Upper lobe of right lung (tissue), 1 donor: ENCODE data around the gene YY1AP1. TPM values are rescaled to one million over a fixed set of nuclear protein-coding genes. Genes with fewer than 3 reads are reported as not detected.
"Not testable (repeated sequence)": the region's sequence is repeated elsewhere in the genome, so short reads cannot be mapped to it uniquely, and the experiment has no call there.

ENCODE experiments used
- ATAC-seq: fragments of 200-7000 bp; cut with Tn5 transposase; one replicate; pipeline ENCODE4 v1.9.1; 2020; ENCODE audit warnings: mild to moderate bottlenecking, moderate library complexity
- DNase-seq: peaks from one replicate; pipeline ENCODE4 v3.0.0-alpha.2; 2020
- H3K27ac ChIP-seq: fragments of 200-600 bp; one replicate; pipeline ENCODE4 v1.8.0; 2022
- H3K27me3 ChIP-seq: fragments of 200-600 bp; one replicate; pipeline ENCODE4 v1.8.0; 2022; ENCODE audit warnings: mild to moderate bottlenecking
- H3K36me3 ChIP-seq: fragments of 200-600 bp; one replicate; pipeline ENCODE4 v1.8.0; 2022
- H3K4me1 ChIP-seq: fragments of 200-600 bp; one replicate; pipeline ENCODE4 v1.8.0; 2022
- H3K4me3 ChIP-seq: fragments of 200-600 bp; one replicate; pipeline ENCODE4 v1.8.0; 2022; ENCODE audit warnings: mild to moderate bottlenecking
- H3K9me3 ChIP-seq: fragments of 200-600 bp; one replicate; pipeline ENCODE4 v1.8.0; 2022
- CTCF ChIP-seq: fragments of 200-600 bp; IDR thresholded peaks from one replicate; pipeline ENCODE4 v1.8.0; 2022; ENCODE audit warnings: antibody characterized with exemption
- intact Hi-C: fragments of 100-400 bp; cut with DNase I; formaldehyde crosslinking; loops from one replicate; pipeline ENCODE4 v1.11.0; 2022
- total RNA-seq: library from RNA; stranded (reverse); fragmentation: NEBNext Ultra II Directional; extraction: Animal tissue kit (Norgen Biotek cat#: 25700); gene quantifications from one replicate; pipeline ENCODE4 v1.2.1, GENCODE V29; 2021
- donor health status: DM: no; HTN: yes; CAD: no; lungs with severe emphysema.

The YY1AP1 gene
- total RNA-seq, 1 donor from 2014 or later, result 69.0 TPM

- no peak for ATAC-seq
- TF ChIP-seq CTCF, result no peak
- H3K4me3 ChIP-seq, result no peak overlapping the region
- intact Hi-C loops, result no loop called here
- peaks cover 28% of the 10 kb centered on the region for H3K36me3 ChIP-seq
- no peak overlapping the region for H3K27ac ChIP-seq
- DNase-seq, result no peak
- no peaks in the 10 kb centered on the region for H3K4me1 ChIP-seq
- no peaks in the 10 kb centered on the region for H3K27me3 ChIP-seq
- no peaks in the 10 kb centered on the region for H3K9me3 ChIP-seq
Measured at GRCh38 chr1:155717041-155717440, 28.5 kb upstream of the YY1AP1 start.

GRCh38 chr1:155715777-155716176 lies 27.2 kb upstream of the YY1AP1 start:
- no peak for TF ChIP-seq CTCF
- peaks cover 20% of the 10 kb centered on the region for H3K36me3 ChIP-seq
- intact Hi-C loops, result no loop called here
- no peaks in the 10 kb centered on the region for H3K27me3 ChIP-seq
- no peak overlapping the region for H3K4me3 ChIP-seq
- H3K4me1 ChIP-seq, result no peaks in the 10 kb centered on the region
- ATAC-seq, result no peak
- DNase-seq, result no peak
- no peak overlapping the region for H3K27ac ChIP-seq
- no peaks in the 10 kb centered on the region for H3K9me3 ChIP-seq

- H3K9me3 ChIP-seq, ATAC-seq, H3K27me3 ChIP-seq, H3K4me1 ChIP-seq, DNase-seq, intact Hi-C loops, H3K4me3 ChIP-seq, H3K27ac ChIP-seq: not testable (repeated sequence)
- H3K36me3 ChIP-seq, result peaks cover 23% of the 10 kb centered on the region
Measured at GRCh38 chr1:155715056-155715455, 26.5 kb upstream of the YY1AP1 start.

- Histone ChIP-seq H3K9me3 (no peaks in the 10 kb centered on the region), H3K4me3 (no peak overlapping the region), H3K36me3 (peaks cover 25% of the 10 kb centered on the region), H3K27me3 (no peaks in the 10 kb centered on the region), H3K27ac (no peak overlapping the region), H3K4me1 (no peaks in the 10 kb centered on the region)
- intact Hi-C loops, result no loop called here
- no peak for TF ChIP-seq CTCF
- DNase-seq (no peak), ATAC-seq (no peak)
Measured at GRCh38 chr1:155713075-155713474, 24.5 kb upstream of the YY1AP1 start.

- H3K9me3 ChIP-seq, DNase-seq, ATAC-seq, H3K27me3 ChIP-seq, H3K27ac ChIP-seq, H3K4me1 ChIP-seq, intact Hi-C loops, H3K4me3 ChIP-seq: not testable (repeated sequence)
- peaks cover 25% of the 10 kb centered on the region for H3K36me3 ChIP-seq
Measured at GRCh38 chr1:155712636-155713035, 24.1 kb upstream of the YY1AP1 start.

- peaks cover 25% of the 10 kb centered on the region for H3K36me3 ChIP-seq
- ATAC-seq, H3K4me1 ChIP-seq, H3K27me3 ChIP-seq, DNase-seq, intact Hi-C loops, H3K4me3 ChIP-seq, H3K9me3 ChIP-seq, H3K27ac ChIP-seq: not testable (repeated sequence)
Measured at GRCh38 chr1:155711457-155711856, 22.9 kb upstream of the YY1AP1 start.

- no peaks in the 10 kb centered on the region for H3K27me3 ChIP-seq
- TF ChIP-seq CTCF, result no peak
- H3K36me3 ChIP-seq, result peaks cover 12% of the 10 kb centered on the region
- ATAC-seq, result no peak
- no peak overlapping the region for H3K4me3 ChIP-seq
- no peak overlapping the region for H3K27ac ChIP-seq
- no peaks in the 10 kb centered on the region for H3K9me3 ChIP-seq
- H3K4me1 ChIP-seq, result no peaks in the 10 kb centered on the region
- DNase-seq, result no peak
- intact Hi-C loops, result no loop called here
Measured at GRCh38 chr1:155709391-155709790, 20.8 kb upstream of the YY1AP1 start.
